SKM-1 (cell line): ENCODE results near the gene BTNL2.

ENCODE experiments used
- DNase-seq: peaks from one replicate; lab custom pipeline; 2025; ENCODE audit not compliant: unreplicated experiment; lab: John Stamatoyannopoulos, UW

Gene BTNL2

DNA sequence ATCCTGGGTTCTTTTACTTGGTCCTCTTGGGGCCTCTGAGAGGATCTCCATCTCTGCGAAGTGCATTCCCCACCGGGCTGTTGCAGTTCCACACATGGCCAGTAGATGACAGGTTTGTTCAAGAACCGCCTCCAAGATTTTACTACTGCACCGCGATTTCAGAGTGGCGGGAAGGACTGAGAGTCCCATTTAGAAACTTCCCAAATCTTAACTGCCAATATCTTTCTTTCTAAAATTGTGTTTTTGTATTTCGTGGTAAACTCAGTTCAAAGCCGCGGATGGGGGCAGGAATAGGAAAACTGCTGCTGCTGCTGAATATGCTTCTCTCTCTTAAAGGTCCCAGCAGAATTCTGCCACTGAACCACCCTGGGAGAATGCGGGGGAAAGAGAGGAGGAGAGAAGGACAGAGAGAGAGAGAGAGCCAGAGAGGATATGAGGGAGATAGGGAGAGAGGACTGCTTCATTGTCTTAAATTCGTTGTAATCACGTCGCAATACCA lies 8.6 kb upstream of the BTNL2 start:
- DNase-seq, result peak; percentile 46

DNA sequence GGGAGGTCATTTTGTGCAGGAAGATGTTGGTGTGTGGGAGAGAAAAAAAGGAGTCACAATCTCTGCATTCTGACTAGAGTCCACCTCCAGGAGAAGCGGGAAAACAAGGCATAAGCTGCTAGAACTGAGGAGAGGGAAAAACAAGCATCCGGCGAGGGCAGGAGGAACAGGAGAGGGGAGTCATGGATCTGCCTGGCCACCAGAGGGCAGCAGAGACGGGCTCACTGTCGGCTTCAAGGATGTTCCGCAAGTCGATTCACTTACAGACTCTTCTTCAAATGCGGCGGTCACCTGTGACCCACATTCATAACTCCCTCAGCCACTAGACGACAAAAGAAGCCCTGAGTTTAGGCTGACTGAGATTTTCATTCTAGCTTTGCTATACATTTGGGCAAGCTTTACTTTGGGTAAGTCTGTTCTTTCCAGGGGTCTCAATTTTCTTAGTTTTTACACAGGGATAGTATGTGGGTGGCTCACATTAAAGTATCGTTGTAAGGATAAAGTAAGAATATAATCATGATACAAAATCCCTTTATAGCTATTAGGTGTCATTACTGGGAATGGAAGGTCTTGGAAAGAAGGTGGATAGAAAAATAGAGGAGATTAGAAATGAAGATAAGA lies 6.6 kb upstream of the BTNL2 start:
- DNase-seq, result peak; percentile 76

- no peak for DNase-seq
These were observed 4.8 kb upstream of the BTNL2 start for GRCh38 chr6:32411566-32412327.

DNA sequence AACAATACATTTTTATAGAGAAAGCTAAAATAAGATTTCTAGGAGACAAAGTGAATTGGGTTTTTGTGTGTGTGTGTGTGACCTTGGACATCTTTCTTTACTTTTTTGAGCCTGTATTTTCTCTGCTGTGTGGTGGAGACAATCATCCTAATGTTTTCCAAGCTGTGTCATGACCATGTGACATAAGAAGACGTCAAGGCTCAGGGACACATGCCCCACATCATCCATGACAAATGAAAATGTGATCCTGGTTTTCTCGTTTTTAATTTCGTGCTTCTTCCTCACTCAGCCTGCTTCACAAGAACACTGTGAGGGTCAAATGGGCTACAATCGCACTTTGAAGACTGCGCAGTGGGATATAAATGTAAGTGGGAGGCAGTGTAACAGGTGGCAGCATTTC lies 3.9 kb upstream of the BTNL2 start:
- no peak for DNase-seq

DNA sequence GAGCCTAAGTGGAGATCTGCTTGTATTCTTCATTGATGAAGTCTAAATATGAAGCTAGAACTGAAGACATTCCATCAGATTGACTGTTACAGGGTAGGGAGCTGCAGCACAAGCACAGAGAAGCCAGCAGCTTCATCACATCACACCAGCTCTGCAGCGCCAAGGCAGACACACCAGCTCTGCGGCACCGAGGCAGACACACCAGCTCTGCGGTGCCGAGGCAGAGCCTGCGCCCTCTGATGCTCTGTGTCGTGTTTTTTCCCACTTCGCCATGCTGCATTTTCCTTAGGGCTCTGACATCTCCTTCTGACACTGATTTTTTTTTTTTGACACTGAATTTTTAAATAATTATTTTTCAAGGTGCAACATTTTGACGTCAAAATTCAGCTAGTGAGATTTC lies 784 bp downstream of the BTNL2 start:
- DNase-seq, result no peak

DNA sequence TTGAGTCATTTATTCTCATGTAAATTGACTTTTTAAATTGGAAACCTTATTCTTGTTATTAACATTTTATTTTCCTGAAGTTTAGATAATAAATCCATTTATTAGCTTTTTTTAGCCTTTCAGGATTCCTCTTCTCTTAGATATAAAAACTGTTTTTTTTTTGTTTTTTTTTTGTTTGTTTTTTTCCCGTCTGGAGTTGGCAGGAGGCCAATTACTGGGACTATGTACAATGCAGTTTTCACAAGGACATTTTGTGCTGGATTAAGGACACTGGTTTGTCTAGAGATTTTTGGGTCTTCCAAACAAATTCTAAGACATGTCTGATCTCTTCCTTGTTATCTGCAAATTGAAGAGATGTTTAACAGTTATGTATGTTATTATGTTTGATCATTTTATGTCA lies 1.3 kb downstream of the BTNL2 start:
- no peak for DNase-seq

GRCh38 chr6:32402812-32403211 lies 4.2 kb downstream of the BTNL2 start:
- no peak for DNase-seq

DNA sequence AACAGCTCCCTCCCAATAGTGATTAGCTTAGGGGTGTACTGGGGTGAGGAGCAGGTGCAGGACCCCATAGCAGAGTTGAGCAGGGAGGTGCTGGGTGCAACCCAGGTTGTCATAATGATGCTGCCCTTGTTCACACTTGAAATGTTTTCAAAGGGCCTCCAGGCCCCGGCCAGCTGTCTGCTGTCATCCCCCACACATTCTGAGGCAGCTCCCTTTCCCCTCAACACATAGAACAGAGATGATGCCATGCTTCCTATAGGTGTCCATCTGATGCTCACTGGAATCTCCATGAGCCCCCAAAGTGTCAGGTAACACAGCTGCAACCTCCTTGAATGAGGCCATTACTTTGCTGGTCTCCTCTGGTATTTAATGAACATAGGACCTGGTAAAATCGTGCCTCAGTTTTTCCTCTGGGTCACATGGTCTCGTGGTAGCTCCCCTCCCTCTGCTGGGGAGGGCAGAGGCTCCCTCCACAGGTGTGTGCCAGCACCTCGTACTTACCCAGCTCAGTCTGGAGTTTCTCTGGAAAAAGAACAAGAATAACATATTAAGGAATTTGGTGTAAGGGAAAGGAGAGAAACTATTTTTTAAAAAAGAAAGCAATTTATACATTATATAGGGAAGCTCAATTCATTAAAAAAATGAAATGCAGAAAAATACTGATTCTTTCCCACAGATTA lies 5.6 kb downstream of the BTNL2 start:
- DNase-seq, result no peak

DNA sequence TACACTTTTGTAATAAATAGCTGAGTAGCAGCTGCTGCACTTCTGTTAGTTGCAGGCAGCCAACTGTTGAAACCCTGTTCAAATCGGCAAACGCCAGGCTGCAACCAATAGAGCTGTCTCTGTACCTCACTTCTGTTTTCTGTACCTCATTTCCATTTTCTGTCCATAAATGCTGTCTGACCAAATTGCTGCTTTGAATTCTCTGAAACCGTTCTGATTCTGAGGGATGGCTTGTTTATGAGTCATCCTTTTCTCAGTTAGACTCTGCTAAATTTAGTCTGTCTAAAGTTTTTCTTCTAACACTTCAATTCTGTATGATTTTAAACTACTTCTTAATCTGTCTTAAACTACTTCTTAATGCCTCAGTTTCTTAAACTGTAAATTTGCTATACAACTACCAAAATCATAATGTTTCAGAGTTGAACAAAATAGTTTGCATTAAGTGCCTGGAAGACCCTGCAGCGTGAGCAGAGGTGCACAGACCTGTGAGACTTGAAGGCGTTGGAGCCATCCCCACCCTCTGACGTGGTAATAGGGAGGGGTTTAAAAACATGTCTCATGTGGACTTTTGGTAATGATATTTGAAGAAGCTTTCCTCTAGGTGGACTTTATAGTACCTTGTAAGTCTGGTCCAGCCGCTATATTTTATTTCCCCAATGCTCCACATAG lies 9.6 kb downstream of the BTNL2 start:
- DNase-seq, result no peak

GRCh38 chr6:32396028-32396427 lies 11.0 kb downstream of the BTNL2 start:
- DNase-seq, result no peak

DNA sequence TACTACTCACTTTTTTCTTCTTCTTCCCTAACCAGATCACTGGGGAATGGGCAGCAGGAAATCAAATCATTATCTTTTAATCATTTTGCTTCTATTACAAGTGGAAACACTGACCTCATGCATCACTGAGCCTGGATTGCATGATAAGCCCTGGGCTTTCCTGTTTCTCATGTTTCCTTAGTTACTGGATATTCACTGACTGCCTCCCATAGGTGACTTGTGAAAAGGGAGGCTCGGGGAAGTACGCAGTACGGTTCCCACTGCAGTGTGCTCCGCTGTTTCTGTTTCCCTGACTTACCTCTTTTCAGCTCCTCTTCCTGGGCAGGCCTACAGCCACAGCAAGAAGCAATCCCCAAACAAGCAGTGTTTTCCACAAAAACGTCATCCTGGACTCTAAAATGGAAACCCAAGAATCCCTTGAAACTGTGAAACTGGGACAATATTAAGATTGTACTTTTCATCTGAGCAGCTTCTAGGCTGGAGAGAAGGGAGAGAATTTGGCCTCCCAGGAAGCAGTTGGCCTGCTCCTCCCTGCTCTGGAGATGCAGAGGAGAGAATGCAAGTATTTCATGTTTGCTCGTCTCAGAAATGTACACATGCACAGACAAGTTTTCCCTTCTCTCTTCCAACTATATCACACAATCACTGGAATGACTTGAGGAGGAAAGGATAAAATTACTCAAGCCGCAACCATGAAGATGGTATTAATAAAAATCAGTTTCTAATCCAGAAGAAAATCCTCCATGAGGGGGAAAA lies 13.1 kb downstream of the BTNL2 start:
- no peak for DNase-seq

DNA sequence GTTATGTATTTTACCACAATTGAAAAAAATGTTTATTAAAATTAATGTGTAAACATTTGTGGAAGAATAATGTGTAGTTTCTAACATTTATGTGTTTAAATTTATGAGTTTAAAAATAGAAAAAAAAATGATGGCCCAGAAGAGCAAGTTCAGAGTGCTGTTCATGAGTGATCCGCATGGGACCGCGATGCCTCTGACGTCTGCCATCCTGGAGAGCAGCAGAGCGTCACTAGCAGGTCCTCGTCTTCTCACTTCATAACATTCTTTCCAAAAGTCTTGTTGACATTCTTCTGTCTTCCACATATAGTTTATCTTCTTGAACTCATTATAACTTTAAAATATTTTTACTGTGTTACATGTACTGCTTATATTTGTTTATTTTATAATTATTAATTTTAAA lies 15.5 kb downstream of the BTNL2 start:
- no peak for DNase-seq

- DNase-seq, result no peak
These were observed 19.2 kb downstream of the BTNL2 start for GRCh38 chr6:32387589-32388340.

DNA sequence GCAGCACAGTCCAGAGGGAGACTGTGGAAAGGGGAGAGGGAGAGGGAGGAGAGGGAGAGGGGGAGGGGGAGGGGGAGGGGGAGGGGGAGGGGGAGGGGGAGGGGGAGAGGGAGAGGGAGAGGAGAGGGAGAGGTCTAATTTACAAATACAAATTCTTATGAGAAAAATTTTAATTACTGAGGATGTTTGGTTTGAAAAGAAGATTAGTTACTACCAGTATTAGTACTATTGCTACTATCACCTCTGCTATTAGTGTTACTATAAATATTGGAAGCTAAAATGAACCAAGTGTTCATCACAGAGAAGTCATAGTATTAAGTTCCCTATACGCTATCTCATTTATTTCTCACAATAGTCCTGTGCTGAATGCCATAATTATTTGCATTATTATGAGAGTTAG lies 20.9 kb downstream of the BTNL2 start:
- no peak for DNase-seq

DNA sequence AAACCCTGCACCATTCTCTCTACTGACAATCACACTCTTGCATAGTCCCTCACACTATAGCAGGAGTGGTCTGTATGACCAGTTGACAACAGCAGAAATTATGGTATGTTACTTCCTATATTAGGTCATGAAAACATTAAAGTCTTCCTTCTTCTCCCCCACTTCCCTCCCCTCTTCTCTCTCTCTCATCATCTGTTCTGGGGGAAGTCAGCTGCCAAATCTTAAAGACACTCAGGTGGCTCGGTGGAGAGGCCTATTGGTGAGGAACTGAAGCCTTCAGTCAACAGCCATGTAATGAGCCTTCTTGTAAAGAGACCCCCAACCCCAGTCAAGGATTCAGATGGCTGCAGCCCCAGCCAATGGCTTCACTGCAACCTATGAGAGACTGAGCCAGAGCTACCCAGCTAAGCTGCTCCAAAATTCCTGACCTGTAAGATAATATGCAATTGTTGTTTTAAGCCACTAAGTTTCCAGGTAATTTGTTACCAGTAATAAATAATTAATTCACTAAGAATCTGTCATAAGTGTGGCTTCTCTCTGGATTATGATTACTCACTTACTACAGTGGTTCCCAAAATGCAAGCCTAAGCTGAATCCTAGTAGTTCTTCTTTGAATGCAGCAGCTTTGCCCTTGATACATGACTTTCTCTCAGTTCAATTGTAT lies 24.1 kb downstream of the BTNL2 start:
- no peak for DNase-seq

DNA sequence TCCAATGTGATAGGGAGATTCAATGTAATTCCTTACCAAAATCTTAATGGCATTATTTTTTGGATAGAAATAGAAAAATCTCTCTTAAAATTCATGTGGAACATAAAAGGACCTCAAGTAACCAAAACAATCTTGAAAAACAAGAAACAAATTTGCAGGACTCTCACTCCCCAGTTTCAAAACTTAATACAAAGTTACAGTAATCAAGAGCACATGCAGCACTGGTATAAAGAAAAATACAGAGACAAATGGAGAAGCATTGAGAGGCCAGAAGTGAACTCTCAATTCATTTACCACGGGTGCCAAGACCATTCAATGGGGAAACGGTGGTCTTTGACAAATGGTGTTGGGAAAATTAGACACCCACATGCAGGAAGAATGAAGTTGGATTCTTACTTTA lies 27.4 kb downstream of the BTNL2 start:
- no peak for DNase-seq

DNA sequence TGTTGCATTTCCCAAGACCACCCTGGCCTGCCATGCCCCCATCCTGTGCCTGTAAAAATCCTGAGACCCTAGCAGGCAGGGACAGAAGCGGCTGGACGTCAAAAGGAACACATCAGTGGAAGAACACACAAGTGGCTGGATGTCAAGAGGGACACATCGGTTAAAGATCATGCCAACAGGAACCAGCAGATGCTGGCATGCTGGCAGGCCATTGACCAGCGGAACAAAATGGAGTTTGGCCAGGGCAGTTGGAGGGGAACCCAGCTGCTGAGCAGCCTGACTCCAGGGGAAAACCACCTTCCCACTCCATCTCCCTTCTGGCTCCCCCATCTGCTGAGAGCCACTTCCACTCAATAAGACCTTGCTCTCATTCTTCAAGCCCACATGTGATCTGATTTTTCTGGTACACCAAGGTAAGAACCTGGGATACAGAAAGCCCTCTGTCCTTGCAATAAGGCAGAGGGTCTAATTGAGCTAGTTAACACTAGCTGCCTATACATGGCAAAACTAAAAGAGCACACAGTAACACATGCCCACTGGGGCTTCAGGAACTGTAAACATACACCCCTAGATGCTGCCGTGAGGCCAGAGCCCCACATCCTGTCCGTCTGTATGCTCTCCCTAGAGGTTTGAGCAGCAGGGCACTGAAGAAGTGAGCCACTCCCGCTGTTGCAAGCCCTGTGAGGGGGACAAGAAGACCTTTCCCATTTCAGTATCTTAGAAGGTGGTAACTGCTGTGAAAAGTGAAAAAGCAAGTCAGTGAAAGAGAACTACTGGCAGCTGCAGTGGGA lies 31.0 kb downstream of the BTNL2 start:
- no peak for DNase-seq

DNA sequence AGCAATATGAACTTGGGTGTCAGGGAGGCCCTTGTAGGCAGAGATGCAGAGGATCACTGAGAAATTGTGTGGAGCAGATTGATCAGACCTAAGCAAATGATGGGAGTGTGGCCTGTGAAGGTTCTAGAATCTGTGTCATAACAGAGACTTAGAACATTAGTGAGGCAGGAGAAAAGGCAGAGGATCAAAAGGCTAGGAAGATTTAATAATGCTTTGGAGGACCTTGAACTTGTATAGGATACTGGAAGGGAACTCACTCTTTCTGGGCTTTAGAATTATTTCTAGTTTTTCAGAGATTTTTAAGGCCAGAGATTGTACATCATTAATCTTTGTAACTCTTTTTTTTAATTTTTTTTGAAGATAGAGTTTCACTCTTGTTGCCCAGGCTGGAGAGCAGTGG lies 35.2 kb downstream of the BTNL2 start, which contains the start of gene TSBP1:
TSS of gene TSBP1 (minus strand) at position 101 of the 400 bp plus-strand sequence. CDS start 197 bp downstream, outside the sequence.
- no peak for DNase-seq

DNA sequence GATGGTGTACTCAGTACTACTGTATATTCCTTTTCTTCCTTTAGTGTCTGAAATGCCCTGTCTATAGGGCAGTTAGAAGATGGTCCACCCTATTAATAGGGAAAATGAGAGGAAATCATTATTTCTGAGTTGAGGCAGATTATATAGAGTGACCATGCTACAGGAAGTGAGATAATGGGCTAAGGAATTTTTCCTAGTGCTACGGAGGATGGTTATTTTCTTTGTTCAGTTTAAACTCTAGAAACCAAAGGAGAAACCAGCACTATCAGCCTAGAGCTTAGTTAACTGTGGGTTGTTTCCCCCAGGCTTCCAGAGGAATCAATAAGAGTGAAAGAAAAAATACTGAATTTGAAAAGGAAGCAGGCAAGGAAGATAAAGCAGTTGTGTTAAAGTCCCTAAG lies 35.8 kb downstream of the BTNL2 start:
- DNase-seq, result no peak
